Posterior vena cava (tissue), 2 donors: ENCODE data around the gene PTAFR. TPM values are rescaled to one million over a fixed set of nuclear protein-coding genes. Genes with fewer than 3 reads are reported as not detected.

Experiments used
- DNase-seq: peaks from one replicate; pipeline ENCODE4 v3.0.0-alpha.2; 2020; ENCODE audit warnings: low spot score
- intact Hi-C, 2 donors: fragments of 100-400 bp; cut with DNase I; formaldehyde crosslinking; loops; one replicate each; pipeline versions ENCODE4 v1.14.1 to v1.14.2; 2022 to 2023
- long read RNA-seq, 2 donors: library from polyadenylated mRNA; unstranded; transcript quantifications; one replicate each; pipeline ENCODE4 v2.0.0, GENCODE V29; 2020 to 2021
- total RNA-seq, 2 donors: library from RNA; stranded (reverse); fragmentation: NEBNext Ultra II Directional; extraction: Animal tissue kit (Norgen Biotek cat#: 25700); gene quantifications; one replicate each; pipeline ENCODE4 v1.2.1, GENCODE V29; 2021
- donor health status: DM: yes; HTN: yes; CAD: no.
- donor health status: DM: yes; HTN: yes; CAD: no.

PTAFR gene, protein sequence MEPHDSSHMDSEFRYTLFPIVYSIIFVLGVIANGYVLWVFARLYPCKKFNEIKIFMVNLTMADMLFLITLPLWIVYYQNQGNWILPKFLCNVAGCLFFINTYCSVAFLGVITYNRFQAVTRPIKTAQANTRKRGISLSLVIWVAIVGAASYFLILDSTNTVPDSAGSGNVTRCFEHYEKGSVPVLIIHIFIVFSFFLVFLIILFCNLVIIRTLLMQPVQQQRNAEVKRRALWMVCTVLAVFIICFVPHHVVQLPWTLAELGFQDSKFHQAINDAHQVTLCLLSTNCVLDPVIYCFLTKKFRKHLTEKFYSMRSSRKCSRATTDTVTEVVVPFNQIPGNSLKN
- total RNA-seq, result 1 to 10 TPM; 5.9 to 9.3 TPM
- long read RNA-seq, donor 1, full-length matches to known transcripts, result 3 of 5 reads
- long read RNA-seq, donor 1, partial matches to known transcripts, result 0 of 5 reads
- long read RNA-seq, donor 1, other reads (novel, unspliced or antisense), result 2 of 5 reads
- long read RNA-seq, donor 2, full-length matches to known transcripts, result 9 of 16 reads
- long read RNA-seq, donor 2, partial matches to known transcripts, result 2 of 16 reads
- long read RNA-seq, donor 2, other reads (novel, unspliced or antisense), result 5 of 16 reads

DNA sequence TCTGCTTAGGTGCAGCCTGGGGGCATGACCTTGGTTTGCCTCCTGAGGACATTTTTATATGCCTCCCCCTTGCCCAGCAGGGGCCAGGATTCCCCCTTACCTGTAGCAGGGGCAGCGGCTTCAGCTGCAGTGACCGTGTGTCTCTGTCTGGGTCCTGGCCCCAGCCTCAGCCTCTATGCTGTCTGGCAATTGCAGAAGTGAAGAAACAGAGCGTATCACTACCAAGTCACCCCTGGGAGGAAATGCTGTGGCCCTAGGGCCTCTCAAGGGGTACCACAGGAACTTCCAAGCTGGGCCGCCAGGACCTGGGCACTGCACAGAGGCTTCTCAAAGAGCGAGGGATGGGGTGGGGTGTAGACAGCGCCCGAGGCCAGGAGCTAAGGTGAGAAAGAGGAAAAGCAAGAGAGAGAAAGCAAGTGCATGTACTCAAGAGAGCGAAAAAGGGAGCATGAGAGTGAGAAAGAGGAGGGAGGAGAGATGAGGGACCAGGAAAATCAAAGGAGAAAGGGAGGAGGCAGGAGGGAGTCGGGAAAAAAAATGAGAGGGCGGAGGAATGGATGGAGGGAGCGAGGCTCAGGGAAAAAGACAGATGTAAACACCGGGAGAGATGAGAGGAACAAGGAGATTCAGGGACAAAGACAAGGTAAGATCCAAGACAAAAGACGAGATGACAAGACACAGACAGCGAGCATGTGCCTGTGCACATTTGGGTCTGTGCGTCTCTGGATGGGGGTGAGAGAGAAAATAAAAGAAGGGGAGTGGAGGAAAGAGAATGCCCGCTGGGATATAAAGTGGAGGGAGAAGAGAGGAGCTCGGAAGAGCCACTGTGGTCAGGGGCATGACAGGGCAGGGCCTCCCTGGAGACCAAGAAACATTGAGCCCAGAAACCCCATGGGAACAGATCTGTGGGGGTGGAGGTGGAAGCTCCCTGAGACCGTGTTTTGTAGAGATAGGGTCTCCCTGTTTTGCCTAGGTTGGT is at the start of gene PTAFR:
Gene PTAFR (minus strand): TSS at position 199 of the 979 bp plus-strand sequence. CDS start 25,669 bp downstream, outside the sequence.
- intact Hi-C loops, result no loop called here
- peak; percentile 85 for DNase-seq

GRCh38 chr1:28213315-28213714 is 36.8 kb upstream of the PTAFR start:
- intact Hi-C loops, result no loop called here
- no peak for DNase-seq

- intact Hi-C loops, result loop anchor here in 1 of 2 donors (10.0 kb wide), 1 partner anchor 105 kb away; no protein-coding TSS in a partner anchor
- no peak for DNase-seq
Observed at GRCh38 chr1:28209700-28210099, 33.2 kb upstream of the PTAFR start.

DNA sequence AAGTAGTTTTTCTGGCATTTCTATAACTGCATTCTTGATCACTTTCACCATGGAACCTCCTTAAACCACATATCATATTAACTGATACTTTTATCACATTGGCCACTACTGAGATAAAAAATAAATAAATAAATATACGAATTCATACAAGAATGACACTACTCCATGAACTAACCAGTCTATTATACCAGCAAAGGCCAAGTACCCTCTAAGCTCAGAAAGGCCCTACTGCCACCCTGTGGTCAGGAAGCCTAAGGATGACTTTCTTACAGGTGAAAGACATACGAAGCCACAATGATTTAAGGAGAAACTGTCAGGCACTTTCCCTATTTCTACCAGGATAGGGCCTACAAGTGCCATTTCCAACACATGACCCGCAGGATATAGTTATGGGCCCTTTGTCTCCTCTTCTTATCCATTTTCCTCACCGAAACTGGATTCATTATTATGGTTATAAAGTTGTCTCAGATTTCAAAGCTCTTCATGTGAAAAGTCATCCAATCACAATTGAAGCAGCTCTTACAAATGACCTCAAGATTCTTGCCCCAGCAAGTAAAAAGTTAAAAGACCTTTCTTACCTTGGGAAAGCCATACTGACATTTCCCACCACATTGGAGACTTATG is 32.4 kb upstream of the PTAFR start:
- intact Hi-C loops, result loop anchor here in 1 of 2 donors (10.0 kb wide), 1 partner anchor 104 kb away; no protein-coding TSS in a partner anchor

DNA sequence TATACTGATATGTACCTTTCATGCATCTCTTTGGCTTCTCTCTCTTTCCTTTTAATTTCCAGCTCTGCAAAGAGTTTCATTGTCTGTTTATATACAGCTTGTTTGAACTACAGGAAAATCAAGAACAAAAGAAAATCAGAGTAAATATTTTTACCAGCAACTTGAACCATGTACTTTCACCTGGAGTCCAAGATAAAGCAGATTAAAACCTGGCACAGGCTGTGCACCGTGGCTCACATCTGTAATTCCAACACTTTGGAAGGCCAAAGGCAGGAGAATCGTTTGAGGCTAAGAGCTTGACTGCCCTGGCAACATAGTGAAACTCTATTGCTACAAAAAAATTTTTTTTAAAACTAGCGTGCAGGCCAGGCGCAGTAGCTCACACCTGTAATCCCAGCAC is 28.8 kb upstream of the PTAFR start:
- intact Hi-C loops, result loop anchor here in 1 of 2 donors (10.0 kb wide), 1 partner anchor 100 kb away; no protein-coding TSS in a partner anchor
- DNase-seq, result no peak

More for the DNA sequence above, 32.4 kb upstream of the PTAFR start:
- DNase-seq, result no peak

GRCh38 chr1:28200234-28200873 is 23.9 kb upstream of the PTAFR start:
- intact Hi-C loops, result loop anchor here in 1 of 2 donors (10.0 kb wide), 1 partner anchor 96 kb away; no protein-coding TSS in a partner anchor
- DNase-seq, result no peak

- intact Hi-C loops, result loop anchor here in 1 of 2 donors (10.0 kb wide), 1 partner anchor 95 kb away; no protein-coding TSS in a partner anchor
- no peak for DNase-seq
Observed at GRCh38 chr1:28199328-28200233, 23.1 kb upstream of the PTAFR start.

DNA sequence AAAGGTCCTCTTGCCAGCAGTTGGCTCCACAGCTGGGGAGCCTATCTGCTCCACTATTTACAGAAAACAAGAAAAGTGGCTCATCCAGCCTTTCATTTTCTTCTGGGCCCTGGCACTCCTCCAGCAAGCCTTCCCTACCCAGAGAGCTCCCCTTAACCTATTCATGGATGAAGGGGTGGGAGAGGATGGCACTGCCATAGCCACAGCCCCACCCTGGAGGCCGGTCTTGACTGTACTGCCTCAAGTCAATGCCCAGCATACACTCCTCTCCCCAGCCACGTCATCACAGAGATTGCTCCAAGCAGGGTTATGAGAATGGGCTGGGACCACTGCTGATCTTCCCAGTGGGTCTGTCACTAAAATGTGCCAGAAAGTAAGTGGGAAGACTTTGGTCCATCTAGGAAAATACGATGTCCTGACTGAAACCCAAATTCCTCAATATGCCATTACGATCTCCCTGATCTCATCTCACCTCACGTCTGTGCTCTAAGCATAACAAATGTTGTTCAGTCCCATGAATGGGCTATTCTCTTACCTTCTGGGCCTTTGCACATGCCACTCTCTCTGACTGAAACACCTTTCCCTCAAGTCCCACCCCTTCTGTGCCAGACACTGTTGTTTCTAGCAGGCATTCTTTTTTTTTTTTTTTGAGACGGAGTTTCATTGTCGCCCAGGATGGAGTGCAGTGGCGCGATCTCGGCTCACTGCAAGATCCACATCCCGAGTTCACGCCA is 21.4 kb upstream of the PTAFR start:
- intact Hi-C loops, result no loop called here
- no peak for DNase-seq

GRCh38 chr1:28196330-28196729 is 19.8 kb upstream of the PTAFR start:
- intact Hi-C loops, result no loop called here
- no peak for DNase-seq

DNA sequence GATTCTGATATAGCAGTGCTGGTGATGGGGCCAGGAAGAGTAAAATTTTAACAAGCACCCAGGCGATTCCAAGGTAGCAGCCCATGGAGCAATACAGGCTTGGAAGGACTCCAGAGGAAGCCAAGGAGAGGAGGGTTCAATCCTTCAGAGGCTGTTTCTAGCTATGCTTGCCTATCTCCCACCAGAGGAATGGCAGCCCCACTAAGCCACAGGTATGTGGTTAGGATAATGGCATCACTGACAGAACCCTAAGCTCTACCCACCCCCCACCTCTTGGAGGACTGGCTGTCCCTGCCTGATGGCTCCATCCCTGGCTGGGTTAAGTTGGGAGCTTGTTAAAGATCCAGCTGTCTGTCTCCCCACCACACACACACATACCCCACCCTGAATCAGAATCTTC is 19.3 kb upstream of the PTAFR start:
- no peak for DNase-seq

GRCh38 chr1:28194326-28195035 is 18.0 kb upstream of the PTAFR start:
- intact Hi-C loops, result no loop called here
- DNase-seq, result no peak

More for the DNA sequence above, 19.3 kb upstream of the PTAFR start:
- intact Hi-C loops, result no loop called here

DNA sequence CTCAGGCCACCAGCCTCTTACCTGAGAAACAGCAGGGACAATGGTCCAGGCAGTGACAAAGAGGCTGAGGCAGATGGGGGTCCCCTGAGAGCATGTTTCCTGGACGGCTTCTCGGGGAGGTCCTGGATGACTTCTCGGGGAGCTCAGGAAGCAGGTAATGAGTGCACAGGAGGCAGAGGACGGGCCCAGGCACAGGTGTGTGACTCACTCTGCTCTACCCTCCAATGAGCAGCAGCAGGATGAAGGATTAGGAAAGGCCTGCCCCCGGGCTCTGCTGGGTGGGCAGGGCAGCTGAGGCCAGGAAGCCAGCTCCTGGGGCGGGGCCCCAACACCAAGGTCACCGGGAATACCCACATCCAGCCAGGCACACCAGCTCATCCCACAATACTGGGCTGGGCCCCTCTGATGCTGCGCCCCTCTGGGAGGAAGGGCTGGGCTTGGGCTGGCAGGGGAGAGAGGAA is 17.2 kb upstream of the PTAFR start:
- intact Hi-C loops, result no loop called here
- DNase-seq, result no peak

DNA sequence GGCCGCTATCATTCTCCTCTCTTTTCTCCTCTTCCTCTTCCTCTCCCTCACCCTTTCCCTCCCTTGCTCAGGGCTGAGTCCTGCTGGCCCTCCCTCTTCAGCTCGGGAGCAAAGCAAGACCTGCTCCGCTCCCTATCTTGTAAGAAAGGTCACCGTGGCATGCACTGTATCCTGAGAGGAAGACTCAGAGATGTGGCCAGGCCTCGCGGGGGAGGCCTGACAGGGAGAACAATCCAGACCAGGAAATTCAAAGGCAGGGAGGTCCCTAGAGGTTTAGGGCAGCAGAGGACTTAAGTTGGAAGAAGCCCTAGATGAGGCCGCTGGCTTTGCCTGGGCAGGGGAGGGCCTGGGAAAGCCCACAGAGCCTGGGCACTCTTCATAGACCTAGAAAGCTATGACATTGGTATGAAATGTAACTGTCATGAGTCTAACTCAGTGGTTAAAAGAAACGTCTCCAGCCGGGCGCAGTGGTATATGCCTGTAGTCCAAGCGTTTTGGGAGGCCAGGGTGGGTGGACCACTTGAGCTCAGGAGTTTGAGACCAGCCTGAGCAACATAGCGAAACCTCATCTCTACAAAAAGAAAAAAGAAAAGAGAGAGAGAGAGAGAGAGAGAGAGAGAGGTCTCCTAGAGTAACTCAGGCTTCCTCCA is 14.6 kb upstream of the PTAFR start:
- DNase-seq, result no peak
- intact Hi-C loops, result no loop called here

DNA sequence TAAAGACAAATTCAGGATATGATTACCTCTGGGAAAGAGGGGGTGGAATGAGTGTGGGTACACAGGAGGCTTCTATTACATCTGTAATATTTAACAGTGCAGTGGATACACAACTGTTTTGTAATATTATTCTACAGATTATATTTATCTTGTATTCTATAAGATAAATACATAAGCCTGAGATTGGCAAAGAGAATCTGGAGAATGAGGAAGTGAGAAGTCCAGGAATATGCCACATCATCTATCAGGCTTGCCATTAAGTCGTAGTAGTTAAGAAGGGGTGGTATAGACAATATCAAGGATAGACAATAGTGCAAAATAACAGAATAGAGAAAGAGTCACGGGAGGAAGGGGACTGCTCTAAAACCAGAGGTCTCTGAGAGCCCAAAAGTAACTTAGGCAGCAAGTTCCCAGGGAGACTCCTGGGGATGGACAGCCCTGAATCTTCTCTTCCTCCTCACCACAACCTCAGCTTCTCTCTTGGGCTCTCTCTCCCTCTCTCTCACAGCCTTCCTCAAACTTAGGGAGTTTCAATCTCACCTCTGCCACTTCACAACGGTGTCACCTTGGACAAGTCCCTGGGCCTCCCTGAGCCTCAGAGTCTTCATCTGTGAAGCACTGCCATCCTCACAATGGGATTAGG is 14.0 kb upstream of the PTAFR start:
- intact Hi-C loops, result no loop called here
- DNase-seq, result no peak

GRCh38 chr1:28185071-28185470 is 8.6 kb upstream of the PTAFR start:
- intact Hi-C loops, result no loop called here
- no peak for DNase-seq
